Sigmoid colon (tissue), 7 donors: ENCODE results near the gene SF3B2. TPM values are rescaled to one million over a fixed set of nuclear protein-coding genes. Genes with fewer than 3 reads are reported as not detected.

ENCODE experiments used
- DNase-seq: peaks from one replicate; pipeline ENCODE4 v3.0.0-alpha.2; 2019
- H3K27ac ChIP-seq, 4 donors: fragments of 200-600 bp; sonication (generic); one replicate each; pipeline ENCODE4 v1.5.1; 2016 to 2019; ENCODE audit warnings: mild to moderate bottlenecking in 1 of 4
- H3K27me3 ChIP-seq, 3 donors: fragments of 200-600 bp; sonication (generic); one replicate each; pipeline ENCODE4 v1.5.1; 2019; ENCODE audit warnings: mild to moderate bottlenecking in 1 of 3
- H3K36me3 ChIP-seq, 4 donors: fragments of 200-600 bp; sonication (generic); one replicate each; pipeline ENCODE4 v1.5.1; 2016 to 2019
- H3K4me1 ChIP-seq, 4 donors: fragments of 200-600 bp; sonication (generic); one replicate each; pipeline ENCODE4 v1.5.1; 2017 to 2019
- H3K4me3 ChIP-seq, 4 donors: fragments of 200-600 bp; sonication (generic); one replicate each; pipeline ENCODE4 v1.5.1; 2017 to 2019; ENCODE audit warnings: mild to moderate bottlenecking in 2 of 4, moderate library complexity in 1 of 4
- H3K9me3 ChIP-seq, 4 donors: fragments of 200-600 bp in 3 of 4; sonication (generic) in 3 of 4; one replicate each; pipeline versions ENCODE4 v1.5.1 to v1.6.1; 2013 to 2019
- CTCF ChIP-seq, 4 experiments: fragments of 450-650 bp in 3 of 4; fragments of 200-600 bp in 1 of 4; IDR thresholded peaks; one replicate each; pipeline ENCODE4 v1.5.1; 2016 to 2019; ENCODE audit warnings: antibody characterized with exemption in 4 of 4, mild to moderate bottlenecking in 3 of 4, moderate library complexity in 2 of 4
- EP300 ChIP-seq, 4 donors: sonication (generic); formaldehyde crosslinking; IDR thresholded peaks; one replicate each; pipeline ENCODE4 v1.6.1; 2017; ENCODE audit warnings: antibody characterized with exemption in 4 of 4
- POLR2A ChIP-seq, 2 donors: fragments of 450-650 bp; IDR thresholded peaks; one replicate each; pipeline ENCODE4 v1.6.1; 2016; ENCODE audit warnings: antibody characterized with exemption in 2 of 2, mild to moderate bottlenecking in 2 of 2, moderate library complexity in 2 of 2
- POLR2AphosphoS5 ChIP-seq, 4 donors: sonication (generic); formaldehyde crosslinking; IDR thresholded peaks; one replicate each; pipeline ENCODE4 v1.6.1; 2017; ENCODE audit warnings: antibody characterized with exemption in 4 of 4
- WGBS, 2 donors: extraction: QIAGEN DNeasy Blood & Tissue Kit; methylation state at CpG; one replicate each; pipeline ENCODE4 v1.1.7; 2013; 5-methylcytosine and 5-hydroxymethylcytosine counted together
- intact Hi-C: fragments of 100-400 bp; cut with DNase I; formaldehyde crosslinking; loops from one replicate; pipeline ENCODE4 v1.15.1; 2023
- polyA plus RNA-seq, 3 donors: library from polyadenylated mRNA; stranded (reverse); fragments of 200-250 nt; gene quantifications; one replicate each; pipeline ENCODE4 v1.2.3, GENCODE V29; 2013
- total RNA-seq, 4 donors: library from RNA; depleted of rRNA; stranded (reverse); fragments of >200 nt; gene quantifications; one replicate each; pipeline ENCODE4 v1.1.0, GENCODE V29; 2016
- donor health status: healthy with polysubstance abuse.
- donor health status: Bipolar disorder and iron deficiency.
- donor health status: healthy.

The SF3B2 gene
- total and polyA plus RNA-seq, 7 donors = 71.7 to 122 (median 91.9) TPM

GRCh38 chr11:66035653-66036333 lies 16.4 kb upstream of the SF3B2 start:
- Histone ChIP-seq H3K4me1 (no peaks in the 10 kb centered on the region), H3K36me3 (no peaks in the 10 kb centered on the region), H3K4me3 (no peak overlapping the region), H3K27me3 (no peaks in the 10 kb centered on the region), H3K9me3 (no peaks in the 10 kb centered on the region), H3K27ac (no peak overlapping the region)
- 70 to 84% methylated on average over 9 of the region's 9 CpGs for WGBS, 2 donors
- TF ChIP-seq CTCF (IDR thresholded peaks at IDR 0.05) (no peak), EP300 (IDR thresholded peaks at IDR 0.05) (no peak), POLR2AphosphoS5 (IDR thresholded peaks at IDR 0.05) (no peak), POLR2A (IDR thresholded peaks at IDR 0.05) (no peak)
- no peak for DNase-seq
- intact Hi-C loops = no loop called here

- no peak for DNase-seq
- no peaks in the 10 kb centered on the region for H3K27me3 ChIP-seq
- intact Hi-C loops = no loop called here
- TF ChIP-seq EP300 (IDR thresholded peaks at IDR 0.05) (no peak), POLR2AphosphoS5 (IDR thresholded peaks at IDR 0.05) (no peak), POLR2A (IDR thresholded peaks at IDR 0.05) (no peak)
- H3K9me3 ChIP-seq = no peaks in the 10 kb centered on the region
- 72 to 73% methylated on average over 5 of the region's 5 CpGs for WGBS, 2 donors
- H3K4me1 ChIP-seq = no peaks in the 10 kb centered on the region
- no peak overlapping the region for H3K27ac ChIP-seq
- no peaks in the 10 kb centered on the region for H3K36me3 ChIP-seq
- no peak overlapping the region for H3K4me3 ChIP-seq
Measured at GRCh38 chr11:66036334-66036710, 15.8 kb upstream of the SF3B2 start.

GRCh38 chr11:66037327-66037726 lies 14.8 kb upstream of the SF3B2 start:
- no peaks in the 10 kb centered on the region for H3K9me3 ChIP-seq
- no peak overlapping the region for H3K27ac ChIP-seq
- no peak for TF ChIP-seq EP300 (IDR thresholded peaks at IDR 0.05)
- no peak for TF ChIP-seq POLR2A (IDR thresholded peaks at IDR 0.05)
- TF ChIP-seq POLR2AphosphoS5 (IDR thresholded peaks at IDR 0.05) = no peak
- no peak for TF ChIP-seq CTCF (IDR thresholded peaks at IDR 0.05)
- intact Hi-C loops = no loop called here
- no peaks in the 10 kb centered on the region for H3K27me3 ChIP-seq
- 81 to 94% methylated on average over 3 of the region's 3 CpGs for WGBS, 2 donors
- no peaks in the 10 kb centered on the region for H3K4me1 ChIP-seq
- DNase-seq = no peak
- no peaks in the 10 kb centered on the region for H3K36me3 ChIP-seq
- no peak overlapping the region for H3K4me3 ChIP-seq

- TF ChIP-seq EP300 (IDR thresholded peaks at IDR 0.05) = no peak
- no peak for TF ChIP-seq POLR2AphosphoS5 (IDR thresholded peaks at IDR 0.05)
- WGBS, 2 donors = 89 to 92% methylated on average over 3 of the region's 3 CpGs
- intact Hi-C loops = no loop called here
- Histone ChIP-seq H3K36me3 (no peaks in the 10 kb centered on the region), H3K4me1 (no peaks in the 10 kb centered on the region), H3K27me3 (no peaks in the 10 kb centered on the region), H3K4me3 (no peak overlapping the region), H3K27ac (no peak overlapping the region), H3K9me3 (no peaks in the 10 kb centered on the region)
- no peak for DNase-seq
Measured at GRCh38 chr11:66039765-66040164, 12.4 kb upstream of the SF3B2 start.

GRCh38 chr11:66042227-66042995 lies 9.8 kb upstream of the SF3B2 start:
- no peak for DNase-seq
- Histone ChIP-seq H3K9me3 (no peaks in the 10 kb centered on the region), H3K27me3 (peaks cover 0 to 3% (median 2%) of the 10 kb centered on the region in 3 donors), H3K27ac (no peak overlapping the region), H3K4me3 (no peak overlapping the region), H3K36me3 (no peaks in the 10 kb centered on the region), H3K4me1 (peaks cover 0 to 7% (median 3%) of the 10 kb centered on the region in 4 donors)
- TF ChIP-seq CTCF (IDR thresholded peaks at IDR 0.05) = no peak
- TF ChIP-seq POLR2AphosphoS5 (IDR thresholded peaks at IDR 0.05) = no peak
- no peak for TF ChIP-seq EP300 (IDR thresholded peaks at IDR 0.05)
- no peak for TF ChIP-seq POLR2A (IDR thresholded peaks at IDR 0.05)
- intact Hi-C loops = no loop called here
- 97% methylated on average over 81 of the region's 81 CpGs for WGBS, 2 donors
